Activated T-cell treated with anti-CD3 and anti-CD28 coated beads, Interleukin-2, amount 50 U/mL, for 1 hour (primary cell): ENCODE results near the gene OTOP2.
A peak's percentile ranks its signal among the peaks of the same experiment; 100 is the strongest.
"Not testable (repeated sequence)": the region's sequence is repeated elsewhere in the genome, so short reads cannot be mapped to it uniquely, and the experiment has no call there.

Experiments used
- DNase-seq: peaks from one replicate; pipeline ENCODE4 v3.0.0-alpha.2; 2020

The OTOP2 gene

GRCh38 chr17:74975943-74976342, 51.9 kb downstream of the OTOP2 start:
- no peak for DNase-seq

GRCh38 chr17:74977802-74978201, 53.7 kb downstream of the OTOP2 start:
- DNase-seq, result no peak

GRCh38 chr17:74978240-74978639, 54.2 kb downstream of the OTOP2 start:
- DNase-seq, result no peak

GRCh38 chr17:74979408-74980146, 55.5 kb downstream of the OTOP2 start:
- no peak for DNase-seq

- DNase-seq, result peak; percentile 28
Observed at GRCh38 chr17:74981318-74981978, 57.4 kb downstream of the OTOP2 start.

GRCh38 chr17:74981979-74982662, 58.0 kb downstream of the OTOP2 start:
- peak; percentile 79 for DNase-seq

GRCh38 chr17:74982663-74983313, 58.7 kb downstream of the OTOP2 start:
- not testable (repeated sequence) for DNase-seq
